OCI-LY3 (cell line): Measurements from ENCODE around the gene ZC3H12D.

Source experiments
- H2AFZ ChIP-seq: fragments of 200-600, 300-600 bp; shearing (Covaris generic); 2 replicates; pipeline ENCODE4 v1.6.0; 2014; ENCODE audit warnings: antibody characterized with exemption, low read depth, low read length
- H3K27ac ChIP-seq: fragments of 200-600, 300-600 bp; sonication (generic); 2 replicates; pipeline ENCODE4 v1.5.1; 2014; ENCODE audit warnings: mild to moderate bottlenecking, low read length, moderate library complexity, mixed read lengths
- H3K27me3 ChIP-seq: fragments of 200-600, 300-600 bp; sonication (generic); 2 replicates; pipeline ENCODE4 v1.6.1; 2014; ENCODE audit warnings: low read depth, low read length, mixed read lengths
- H3K36me3 ChIP-seq: fragments of 200-600, 300-600 bp; sonication (generic); replicated peaks from 2 replicates; pipeline ENCODE3; 2014; ENCODE audit warnings: low read depth, low read length, mixed read lengths
- H3K4me1 ChIP-seq: fragments of 300-600, 200-600 bp; sonication (generic); 2 replicates; pipeline ENCODE4 v1.6.1; 2014; ENCODE audit warnings: low read length, mixed read lengths
- H3K4me2 ChIP-seq: fragments of 200-600, 300-600 bp; sonication (generic); 2 replicates; pipeline ENCODE4 v1.6.1; 2014; ENCODE audit warnings: low read length, mixed read lengths
- H3K4me3 ChIP-seq: fragments of 300-600, 200-600 bp; sonication (generic); 2 replicates; pipeline ENCODE4 v1.5.1; 2014; ENCODE audit warnings: antibody characterized with exemption, mild to moderate bottlenecking, low read length, moderate library complexity
- H3K79me2 ChIP-seq: fragments of 300-600, 200-600 bp; shearing (Covaris generic); 2 replicates; pipeline ENCODE4 v1.6.1; 2014; ENCODE audit warnings: mild to moderate bottlenecking, low read length, mixed read lengths
- H3K9ac ChIP-seq: fragments of 300-600, 200-600 bp; shearing (Covaris generic); 2 replicates; pipeline ENCODE4 v1.6.0; 2014; ENCODE audit warnings: mild to moderate bottlenecking, low read length, moderate library complexity
- H3K9me3 ChIP-seq: fragments of 200-600, 300-600 bp; shearing (Covaris generic); 2 replicates; pipeline ENCODE4 v1.6.1; 2014; ENCODE audit warnings: low read length, mixed read lengths; ENCODE audit not compliant: insufficient read depth
- H4K20me1 ChIP-seq: fragments of 200-600, 300-600 bp; sonication (generic); 2 replicates; pipeline ENCODE4 v1.6.1; 2016; ENCODE audit warnings: low read length, mixed read lengths; ENCODE audit not compliant: insufficient read depth
- EZH2phosphoT487 ChIP-seq: fragments of 200-600 bp; shearing (Covaris generic); IDR thresholded peaks from 2 replicates; pipeline ENCODE4 v1.6.1; 2018; ENCODE audit warnings: antibody characterized with exemption, mixed run types, low read depth
- TF ChIP-seq, protein P1 (sequence below): fragments of 200-600, 300-600 bp; sonication (generic); IDR thresholded peaks from 2 replicates; pipeline ENCODE4 v1.5.1; 2014; ENCODE audit warnings: antibody characterized with exemption, low read length, low read depth

ZC3H12D gene

DNA sequence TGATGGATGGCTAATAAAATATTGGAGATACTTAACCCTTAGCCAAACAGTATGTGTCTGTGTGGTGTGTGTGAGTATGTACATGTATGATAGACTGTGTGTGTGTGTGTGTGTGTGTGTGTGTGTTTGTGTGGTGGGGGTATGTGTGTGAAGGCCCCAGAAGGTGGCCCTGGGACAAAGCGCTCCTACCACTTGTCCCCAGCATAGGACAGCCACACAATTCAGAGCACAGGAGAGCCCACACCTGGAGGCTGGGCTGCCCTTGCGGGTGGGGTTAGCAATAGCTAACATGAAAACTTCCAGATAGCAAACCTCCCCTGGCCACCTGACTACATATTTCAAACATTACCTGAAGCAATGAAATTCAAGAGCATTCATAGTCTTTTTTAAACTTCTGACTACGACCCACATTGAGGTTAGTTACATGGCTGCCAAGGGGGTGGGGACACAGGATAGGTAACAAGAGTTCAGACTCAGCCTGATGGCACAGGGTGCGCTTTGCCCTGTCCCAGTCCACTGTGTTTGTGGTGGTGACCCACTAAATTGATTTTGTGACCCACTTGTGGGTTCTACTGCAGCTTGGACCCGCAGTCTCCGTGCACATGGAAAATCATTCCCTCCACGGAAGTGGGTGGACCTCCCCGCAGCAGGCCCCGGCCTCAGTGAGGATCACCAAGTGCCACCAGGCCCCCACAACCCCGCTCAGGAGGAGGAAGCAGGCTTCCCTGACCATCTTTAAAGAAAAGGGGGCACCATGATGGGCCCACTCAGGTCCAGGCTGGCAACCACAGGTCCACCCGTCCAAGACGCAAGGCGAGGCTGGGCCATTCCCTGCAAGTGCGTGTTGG is 34.8 kb downstream of the ZC3H12D start:
- H3K4me3 ChIP-seq = no peak overlapping the region
- H3K9me3 ChIP-seq = no peaks in the 10 kb centered on the region
- H3K4me1 ChIP-seq = no peaks in the 10 kb centered on the region
- H2AFZ ChIP-seq = no peak overlapping the region
- H3K9ac ChIP-seq = no peak overlapping the region
- TF ChIP-seq, protein P1, sequence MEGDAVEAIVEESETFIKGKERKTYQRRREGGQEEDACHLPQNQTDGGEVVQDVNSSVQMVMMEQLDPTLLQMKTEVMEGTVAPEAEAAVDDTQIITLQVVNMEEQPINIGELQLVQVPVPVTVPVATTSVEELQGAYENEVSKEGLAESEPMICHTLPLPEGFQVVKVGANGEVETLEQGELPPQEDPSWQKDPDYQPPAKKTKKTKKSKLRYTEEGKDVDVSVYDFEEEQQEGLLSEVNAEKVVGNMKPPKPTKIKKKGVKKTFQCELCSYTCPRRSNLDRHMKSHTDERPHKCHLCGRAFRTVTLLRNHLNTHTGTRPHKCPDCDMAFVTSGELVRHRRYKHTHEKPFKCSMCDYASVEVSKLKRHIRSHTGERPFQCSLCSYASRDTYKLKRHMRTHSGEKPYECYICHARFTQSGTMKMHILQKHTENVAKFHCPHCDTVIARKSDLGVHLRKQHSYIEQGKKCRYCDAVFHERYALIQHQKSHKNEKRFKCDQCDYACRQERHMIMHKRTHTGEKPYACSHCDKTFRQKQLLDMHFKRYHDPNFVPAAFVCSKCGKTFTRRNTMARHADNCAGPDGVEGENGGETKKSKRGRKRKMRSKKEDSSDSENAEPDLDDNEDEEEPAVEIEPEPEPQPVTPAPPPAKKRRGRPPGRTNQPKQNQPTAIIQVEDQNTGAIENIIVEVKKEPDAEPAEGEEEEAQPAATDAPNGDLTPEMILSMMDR = no peak
- no peak for TF ChIP-seq EZH2phosphoT487
- H3K27me3 ChIP-seq = no peaks in the 10 kb centered on the region
- H3K4me2 ChIP-seq = no peak overlapping the region
- peaks cover 13% of the 10 kb centered on the region; the same call in 1 of the 2 replicates for H3K79me2 ChIP-seq
- H3K27ac ChIP-seq = no peak overlapping the region
- H4K20me1 ChIP-seq = peaks cover 3% of the 10 kb centered on the region; the same call in 1 of the 2 replicates
- peaks cover 38% of the 10 kb centered on the region for H3K36me3 ChIP-seq

DNA sequence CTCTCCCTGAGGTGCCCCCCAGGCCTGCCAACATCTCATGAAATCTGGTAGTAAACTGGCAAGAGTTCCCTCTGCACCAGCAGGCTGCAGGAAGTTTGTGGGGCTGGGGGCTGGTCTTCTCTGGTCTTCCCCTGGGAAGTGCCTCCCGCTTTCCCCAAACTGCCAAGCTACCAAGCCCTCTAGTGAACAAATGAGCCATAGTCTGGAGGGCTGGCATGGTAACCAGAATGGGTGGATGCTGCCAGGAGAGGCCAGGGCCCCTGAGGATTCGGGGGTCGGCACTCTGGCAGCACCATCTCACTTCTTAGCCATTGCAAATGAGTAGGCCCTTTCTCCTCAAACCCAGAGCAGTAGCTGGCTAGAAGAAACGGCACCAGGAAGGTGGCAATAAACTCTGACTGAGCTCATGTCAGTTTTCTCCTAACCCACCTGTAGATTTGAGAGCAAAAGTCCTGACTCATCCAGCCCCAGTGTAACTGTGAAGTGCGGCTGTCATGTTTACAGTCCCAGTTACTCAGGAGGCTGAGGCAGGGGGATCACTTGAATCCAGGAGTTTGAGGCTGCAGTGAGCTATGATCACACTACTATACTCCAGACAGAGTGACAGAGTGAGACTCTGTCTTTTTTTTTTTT is 35.9 kb downstream of the ZC3H12D start:
- no peaks in the 10 kb centered on the region for H3K9me3 ChIP-seq

DNA sequence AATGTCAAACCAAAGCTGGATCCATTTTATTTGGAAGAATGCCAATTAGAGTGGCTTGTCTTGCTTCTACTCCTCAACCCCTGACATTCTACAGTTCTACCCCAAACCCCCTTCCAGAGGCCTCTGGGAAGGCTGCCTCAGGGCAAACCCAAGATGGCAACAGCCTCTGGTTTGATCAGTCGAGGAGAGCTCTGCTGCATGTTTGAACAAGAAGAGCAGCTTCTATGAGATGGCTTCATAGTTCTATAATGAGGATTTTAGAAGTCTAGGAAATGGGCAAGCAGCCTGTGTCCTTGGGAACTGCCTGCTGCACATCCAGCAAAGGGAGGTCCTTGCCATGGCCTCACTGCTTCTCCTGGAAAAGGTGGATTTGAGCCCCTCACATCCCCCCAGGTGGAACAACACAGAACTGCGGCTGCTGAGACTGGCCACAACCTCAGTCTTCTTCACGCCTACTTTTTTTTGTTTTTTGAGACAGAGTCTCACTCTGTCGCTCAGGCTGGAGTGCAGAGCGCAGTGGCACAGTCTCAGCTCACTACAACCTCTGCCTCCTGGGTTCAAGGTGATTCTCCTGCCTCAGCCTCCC is 37.9 kb downstream of the ZC3H12D start:
- H3K9ac ChIP-seq = no peak overlapping the region
- TF ChIP-seq, protein P1 = no peak
- no peak for TF ChIP-seq EZH2phosphoT487
- H3K79me2 ChIP-seq = no peaks in the 10 kb centered on the region
- H3K27ac ChIP-seq = no peak overlapping the region
- H4K20me1 ChIP-seq = no peaks in the 10 kb centered on the region; the same call in 1 of the 2 replicates
- no peaks in the 10 kb centered on the region for H3K4me1 ChIP-seq
- no peak overlapping the region for H2AFZ ChIP-seq
- peaks cover 35% of the 10 kb centered on the region for H3K36me3 ChIP-seq
- H3K9me3 ChIP-seq = no peaks in the 10 kb centered on the region
- no peak overlapping the region for H3K4me3 ChIP-seq
- H3K4me2 ChIP-seq = no peak overlapping the region
- H3K27me3 ChIP-seq = no peaks in the 10 kb centered on the region

More for the DNA sequence above, 35.9 kb downstream of the ZC3H12D start:
- H3K4me3 ChIP-seq = no peak overlapping the region
- peaks cover 1% of the 10 kb centered on the region; the same call in 1 of the 2 replicates for H3K79me2 ChIP-seq
- no peaks in the 10 kb centered on the region for H3K4me1 ChIP-seq
- H3K9ac ChIP-seq = no peak overlapping the region
- no peak overlapping the region for H3K4me2 ChIP-seq
- H3K27ac ChIP-seq = no peak overlapping the region
- peaks cover 43% of the 10 kb centered on the region for H3K36me3 ChIP-seq
- H2AFZ ChIP-seq = no peak overlapping the region
- H3K27me3 ChIP-seq = no peaks in the 10 kb centered on the region
- H4K20me1 ChIP-seq = no peaks in the 10 kb centered on the region; the same call in 1 of the 2 replicates
- no peak for TF ChIP-seq EZH2phosphoT487
- TF ChIP-seq, protein P1 = no peak

DNA sequence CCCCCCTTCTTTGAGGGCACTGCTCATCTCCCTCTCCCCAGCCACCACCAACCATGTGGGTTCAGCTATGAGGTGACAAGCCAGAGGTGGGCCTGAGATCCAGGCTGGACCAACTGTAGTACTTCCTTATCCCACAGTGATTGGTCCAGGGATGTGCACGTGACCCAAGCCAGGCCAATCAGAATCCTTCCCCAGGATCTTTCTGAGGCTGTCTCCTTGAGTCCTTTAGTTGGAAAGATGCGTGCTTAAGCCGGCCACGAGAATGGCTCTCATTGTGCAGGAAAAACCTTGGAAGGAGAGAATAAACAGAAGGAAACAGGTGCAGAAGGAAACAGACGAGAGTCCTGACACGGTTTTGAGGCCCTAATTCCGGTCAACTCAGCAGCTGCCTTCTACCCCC is 39.2 kb downstream of the ZC3H12D start:
- Histone ChIP-seq H3K4me3 (no peak overlapping the region), H3K27ac (no peak overlapping the region), H3K4me2 (no peak overlapping the region), H3K79me2 (no peaks in the 10 kb centered on the region), H3K27me3 (no peaks in the 10 kb centered on the region), H4K20me1 (no peaks in the 10 kb centered on the region; the same call in 1 of the 2 replicates), H3K9me3 (no peaks in the 10 kb centered on the region), H3K4me1 (no peaks in the 10 kb centered on the region), H3K9ac (no peak overlapping the region), H2AFZ (no peak overlapping the region), H3K36me3 (peaks cover 28% of the 10 kb centered on the region)
- TF ChIP-seq EZH2phosphoT487 = no peak
- TF ChIP-seq, protein P1 = no peak
